Activated effector memory CD4-positive, alpha-beta T cell treated with Interleukin-2 at 50 U/mL for 16 hours (primary cell): ENCODE measurements around the gene KLK8.

Experiments
- DNase-seq: peaks from one replicate; pipeline ENCODE4 v3.0.0-alpha.2; 2020

The KLK8 gene

GRCh38 chr19:51001515-51001914, at the start of gene KLK8:
Gene KLK8, minus strand, starts transcription at chr19:51001604. Its CDS starts 437 bp downstream, at chr19:51001167.
- no peak for DNase-seq

DNA sequence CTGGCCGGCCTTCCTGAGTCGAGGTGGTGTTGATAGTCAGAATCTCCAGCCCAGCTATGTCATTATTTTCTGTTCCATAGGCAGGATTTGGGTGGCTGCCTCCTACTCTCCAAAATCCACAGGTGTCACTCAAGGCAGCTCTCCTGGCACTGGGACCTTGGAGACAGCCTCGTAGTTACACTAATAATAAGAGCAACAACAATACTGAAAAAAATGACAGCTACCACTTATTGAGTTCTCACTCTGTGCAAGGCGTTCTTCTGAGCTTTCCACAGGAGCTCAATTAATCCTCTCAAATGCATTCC, 45.6 kb upstream of the KLK8 start:
- no peak for DNase-seq

- no peak for DNase-seq
Measured at GRCh38 chr19:51044327-51044726, 42.9 kb upstream of the KLK8 start.

DNA sequence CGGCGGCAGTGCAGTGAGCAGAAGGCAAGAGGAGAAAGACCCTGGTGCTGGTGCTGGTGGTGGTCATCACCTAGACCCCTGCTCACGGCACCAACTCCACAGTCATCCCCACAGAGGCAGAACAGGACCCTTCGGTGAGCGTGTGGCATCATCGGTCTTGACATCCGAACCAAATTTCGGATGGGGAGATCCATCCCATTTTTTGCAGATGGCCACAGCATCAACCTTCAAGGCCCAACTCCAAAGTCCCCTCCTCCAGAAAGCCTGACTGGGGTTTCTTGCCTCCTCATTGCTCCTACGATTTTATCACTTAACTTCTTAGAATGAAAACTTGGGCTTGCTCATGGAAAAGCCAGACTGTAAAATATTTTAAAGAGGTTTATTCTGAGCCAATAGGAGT, 42.1 kb upstream of the KLK8 start:
- DNase-seq = no peak

GRCh38 chr19:51040151-51040550, 38.7 kb upstream of the KLK8 start:
- DNase-seq = no peak

GRCh38 chr19:51036519-51036918, 35.1 kb upstream of the KLK8 start:
- DNase-seq = no peak

DNA sequence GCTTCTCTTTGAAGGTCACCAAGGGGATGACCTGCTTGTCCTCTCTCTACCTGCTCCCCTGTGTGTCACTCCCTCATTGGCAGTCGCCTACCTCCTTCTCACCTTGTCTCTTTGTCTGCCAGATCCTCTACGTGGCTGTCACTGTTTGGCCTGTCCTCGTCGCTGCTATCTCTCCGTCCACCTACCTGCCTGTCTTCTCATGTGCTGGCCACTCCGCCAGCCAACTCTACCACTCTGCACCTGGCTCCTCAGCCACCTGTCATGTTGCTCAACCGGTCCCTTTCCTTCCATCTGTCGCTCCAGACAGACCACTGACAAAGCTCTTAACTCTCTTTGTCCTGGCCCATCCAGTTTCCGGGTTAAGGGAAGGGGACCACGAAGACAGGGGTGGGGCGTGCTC, 33.3 kb upstream of the KLK8 start, which contains the start of gene KLK12:
TSS of gene KLK12 (minus strand) at position 299 of the 400 bp plus-strand sequence. CDS start 381 bp downstream, outside the sequence.
- no peak for DNase-seq

DNA sequence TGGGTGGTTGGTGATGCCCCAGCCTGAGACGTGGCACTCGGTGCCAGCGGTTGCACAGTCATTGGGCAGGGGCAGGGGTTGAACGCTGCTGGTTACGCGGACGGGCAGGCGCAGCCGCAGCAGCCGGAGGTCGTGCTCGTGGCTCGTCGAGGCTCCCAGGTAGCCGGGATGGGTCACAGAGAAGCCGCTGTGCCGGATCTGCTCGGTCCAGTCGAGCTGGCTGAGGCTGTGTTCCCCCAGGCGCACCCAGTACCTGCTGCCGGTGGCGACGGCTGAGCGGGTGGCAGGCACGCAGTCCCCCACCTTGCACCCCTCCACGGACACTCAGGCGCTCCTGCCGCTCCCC, 30.4 kb upstream of the KLK8 start:
- DNase-seq = no peak

- no peak for DNase-seq
Measured at GRCh38 chr19:51031220-51031879, 29.9 kb upstream of the KLK8 start.

DNA sequence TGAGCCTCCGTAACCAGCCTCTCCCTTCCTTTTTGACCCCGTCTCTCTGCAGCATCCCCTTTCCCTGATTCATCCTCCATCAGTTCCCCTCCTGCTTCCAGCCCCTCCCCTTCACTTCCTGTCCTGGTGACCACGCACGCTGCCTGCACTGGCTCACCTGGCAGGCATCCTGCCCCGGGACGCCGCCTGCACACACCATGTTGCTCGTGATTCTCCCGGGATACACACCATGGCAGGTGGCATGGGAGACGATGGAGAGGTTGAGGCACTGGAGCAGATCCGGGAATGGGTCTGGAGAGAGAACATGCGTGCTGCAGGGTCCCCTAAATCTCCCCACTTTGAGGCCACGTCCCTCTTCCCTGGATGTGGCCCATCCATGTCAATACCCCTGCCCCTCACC, 29.2 kb upstream of the KLK8 start:
- no peak for DNase-seq

DNA sequence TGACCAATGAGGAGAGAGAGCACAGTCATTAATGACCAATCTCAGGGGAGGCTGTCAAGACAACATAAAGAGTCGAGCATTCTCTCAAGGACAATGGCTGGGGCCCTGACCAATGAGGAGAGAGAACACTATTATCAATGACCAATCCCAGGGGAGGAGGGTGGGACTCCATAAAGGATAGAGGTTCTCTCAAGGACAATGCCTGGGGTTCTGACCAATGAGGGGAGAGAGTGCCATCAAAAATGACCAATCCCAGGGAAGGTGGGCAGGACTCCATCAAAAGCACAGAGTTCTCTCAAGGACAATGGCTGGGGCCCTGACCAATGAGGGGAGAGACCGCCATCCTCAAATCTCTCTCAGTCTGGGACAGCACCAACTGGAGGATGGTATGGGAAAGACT, 28.3 kb upstream of the KLK8 start:
- DNase-seq = no peak

- no peak for DNase-seq
Measured at GRCh38 chr19:51027873-51028272, 26.5 kb upstream of the KLK8 start.

- DNase-seq = no peak
Measured at GRCh38 chr19:51027126-51027806, 25.9 kb upstream of the KLK8 start.

DNA sequence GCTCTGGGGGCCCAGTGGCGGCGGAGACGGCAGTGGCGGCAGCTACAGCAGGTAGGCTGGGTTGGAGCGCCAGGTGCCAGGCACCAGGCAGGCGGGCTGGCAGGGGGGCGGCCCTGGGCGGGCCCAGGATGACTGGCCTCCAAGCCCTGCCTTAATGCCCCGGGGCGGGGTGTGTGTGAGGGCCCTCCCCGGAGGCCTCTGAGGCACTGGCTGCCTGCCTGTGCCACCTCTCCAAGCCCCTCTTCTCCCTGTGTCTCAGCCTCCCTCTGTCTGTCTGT, 25.1 kb upstream of the KLK8 start, which contains the start of gene KLK11:
TSS of gene KLK11 (minus strand) at position 63 of the 278 bp plus-strand sequence. CDS start 985 bp downstream, outside the sequence.
- no peak for DNase-seq

DNA sequence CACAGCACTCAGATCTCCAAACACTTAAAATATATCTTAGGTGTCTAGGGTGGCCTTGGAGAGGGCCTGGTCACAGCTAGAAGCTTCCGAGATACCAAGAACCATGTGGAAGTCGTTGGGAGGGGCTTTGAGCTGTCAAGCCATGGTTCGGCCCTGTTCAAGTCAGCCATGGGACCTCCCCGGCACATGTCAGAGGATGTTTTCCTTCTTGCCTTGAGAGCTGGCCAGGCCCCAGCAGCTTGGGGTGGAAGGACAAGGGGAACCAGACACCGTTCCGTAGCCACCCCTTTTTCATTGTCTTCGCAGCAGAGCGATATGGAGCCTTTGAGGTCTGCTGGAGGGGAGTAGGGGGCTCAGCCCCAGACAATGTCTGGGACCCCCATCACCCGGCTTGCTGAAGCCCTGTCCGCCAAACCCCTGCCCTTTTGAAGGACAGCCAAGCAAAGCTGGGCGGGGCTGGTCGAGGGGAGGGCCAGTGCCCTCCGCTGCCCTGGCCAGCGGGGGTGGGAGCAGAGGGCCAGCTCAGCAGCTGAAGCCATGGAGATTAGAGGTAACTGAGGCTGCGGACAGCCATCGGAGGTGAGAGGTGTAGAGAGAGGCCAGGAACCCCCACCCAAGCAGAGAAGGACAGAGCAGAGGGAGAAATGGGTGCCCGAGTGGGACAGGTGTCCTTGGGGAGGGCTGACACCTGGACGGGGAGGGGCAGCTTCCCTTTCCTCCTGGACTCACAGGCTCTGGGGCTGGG, 24.6 kb upstream of the KLK8 start:
- DNase-seq = no peak

GRCh38 chr19:51025401-51025800, 24.0 kb upstream of the KLK8 start:
- no peak for DNase-seq

GRCh38 chr19:51024924-51025323, 23.5 kb upstream of the KLK8 start:
- no peak for DNase-seq

GRCh38 chr19:51023946-51024345, 22.5 kb upstream of the KLK8 start:
- no peak for DNase-seq

- no peak for DNase-seq
Measured at GRCh38 chr19:51022526-51022925, 21.1 kb upstream of the KLK8 start.

- no peak for DNase-seq
Measured at GRCh38 chr19:51020988-51021651, 19.7 kb upstream of the KLK8 start.

DNA sequence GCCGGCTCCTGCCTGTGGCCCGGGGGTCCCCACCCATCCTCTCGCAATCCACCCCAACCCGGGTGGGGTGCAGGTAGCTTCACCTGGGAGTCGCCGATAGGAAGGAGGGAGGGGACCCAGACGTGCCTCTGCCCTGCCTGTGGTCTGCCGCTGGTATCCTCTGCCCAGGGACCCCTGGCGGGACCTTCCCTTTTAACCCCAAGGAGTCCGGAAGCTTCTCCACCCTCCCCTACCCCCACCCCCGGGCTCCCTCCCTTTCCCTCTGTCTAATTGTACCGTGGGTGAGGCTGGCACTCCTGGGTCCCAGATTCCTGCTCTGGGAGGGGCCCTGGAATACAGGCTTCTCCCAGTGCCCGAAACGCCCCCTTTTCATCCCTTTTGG, 18.1 kb upstream of the KLK8 start, which contains the start of gene KLK10:
TSS of gene KLK10 (minus strand) at position 166 of the 382 bp plus-strand sequence. CDS start 579 bp downstream, outside the sequence.
- no peak for DNase-seq

- no peak for DNase-seq
Measured at GRCh38 chr19:51018745-51019543, 17.5 kb upstream of the KLK8 start.
